ENCODE measurements around the gene ELAVL1. TPM values are rescaled to one million over a fixed set of nuclear protein-coding genes. Genes with fewer than 3 reads are reported as not detected.

The ELAVL1 gene
- total RNA-seq, 1 experiment from 2014 or later: 87.2 TPM

DNA sequence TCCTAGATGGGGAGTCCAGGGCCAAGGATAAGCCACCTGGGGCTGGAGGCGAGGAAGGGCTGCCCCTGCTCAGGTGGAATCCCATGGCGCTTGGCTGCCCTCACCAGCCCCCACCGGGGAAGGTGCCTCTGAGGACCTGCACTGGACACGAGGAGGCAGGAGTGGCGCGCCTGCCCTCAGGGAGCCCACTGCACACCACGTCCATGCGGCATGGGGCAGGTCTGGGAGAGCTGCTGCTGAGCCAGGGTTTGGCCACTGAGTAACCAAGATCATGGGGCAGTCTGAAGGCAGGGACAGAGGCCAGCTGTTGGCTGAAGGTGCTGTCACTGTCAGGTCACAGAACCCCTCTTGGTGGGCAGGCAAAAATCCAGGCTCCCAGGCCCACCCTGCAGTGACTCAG, 25.9 kb downstream of the ELAVL1 start:
- no peaks in the 10 kb centered on the region for H3K9me2 ChIP-seq (replicated peaks; ENCODE audit: low read length)
- no TSS peak for BruUV-seq (replicated peaks)
- no peaks in the 10 kb centered on the region for H3K9me3 ChIP-seq (ENCODE audit: low read length)
- intact Hi-C loops (cut with micrococcal nuclease): loop anchor here (2.0 kb wide), 1 partner anchor 23 kb away; no protein-coding TSS in a partner anchor
- no peak overlapping the region for H3K9ac ChIP-seq (ENCODE audit: low read length)
- H3K4me2 ChIP-seq (ENCODE audit: low read length): no peak overlapping the region
- H3K79me2 ChIP-seq (ENCODE audit: low read length): peaks cover 54% of the 10 kb centered on the region
- H3K27me3 ChIP-seq (ENCODE audit: low read length): no peaks in the 10 kb centered on the region
- ChIA-PET CTCF (no interaction called here), POLR2A (ENCODE audit: unreplicated experiment) (no interaction called here)
- no peaks in the 10 kb centered on the region for H3F3A ChIP-seq (ENCODE audit: low read length, unreplicated experiment)
- H4K20me1 ChIP-seq (ENCODE audit: low read length): peaks cover 9% of the 10 kb centered on the region; the same call in 1 of the 2 replicates
- no peak overlapping the region for H2AFZ ChIP-seq (ENCODE audit: low read length)
- no peak for DNase-seq
- no peak overlapping the region for H3K27ac ChIP-seq (ENCODE audit: low read length)
- TF ChIP-seq CTCF (conservative IDR thresholded peaks at IDR 0.05; ENCODE audit: low read depth, low read length) (no peak), EZH2phosphoT487 (IDR thresholded peaks at IDR 0.05; ENCODE audit: borderline replicate concordance, low read length) (no peak), EZH2 (IDR thresholded peaks at IDR 0.05; ENCODE audit: low read length, unreplicated experiment) (no peak)
- peaks cover 63% of the 10 kb centered on the region for H3K36me3 ChIP-seq (ENCODE audit: low read depth, low read length)
- H3K4me1 ChIP-seq (ENCODE audit: insufficient read depth, low read length): peaks cover 4% of the 10 kb centered on the region
- no peak overlapping the region for H3K4me3 ChIP-seq (ENCODE audit: low read length)
- no peak for ATAC-seq

DNA sequence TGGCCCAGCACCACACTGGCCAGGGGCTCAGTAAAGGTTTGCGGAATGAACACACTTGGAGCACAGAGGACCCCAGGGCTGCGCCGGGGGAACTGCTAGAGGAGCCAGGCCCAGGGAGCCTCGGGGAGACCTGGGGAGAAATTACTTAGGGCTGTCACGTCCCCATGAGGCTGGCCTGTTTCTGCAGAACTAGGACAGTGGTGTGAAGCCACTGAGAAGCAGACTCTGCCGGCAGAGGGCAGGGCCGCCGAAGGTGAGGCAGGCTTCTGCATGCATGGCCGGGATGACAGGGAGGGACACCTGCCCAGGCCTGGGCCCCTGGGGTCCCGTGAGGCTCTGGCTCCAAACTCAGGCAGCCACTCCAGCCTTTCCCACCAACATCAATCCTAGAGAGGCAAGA, 26.4 kb downstream of the ELAVL1 start:
- no peaks in the 10 kb centered on the region for H3K9me2 ChIP-seq (replicated peaks; ENCODE audit: low read length)
- ATAC-seq (peak; percentile 58), DNase-seq (no peak)
- POLR2A ChIA-PET (ENCODE audit: unreplicated experiment): no interaction called here
- BruUV-seq (replicated peaks): no TSS peak
- H3K36me3 ChIP-seq (ENCODE audit: low read depth, low read length): peaks cover 63% of the 10 kb centered on the region
- H3K4me2 ChIP-seq (ENCODE audit: low read length): no peak overlapping the region
- H3K27ac ChIP-seq (ENCODE audit: low read length): no peak overlapping the region
- intact Hi-C loops (cut with micrococcal nuclease): loop anchor here (2.0 kb wide), 1 partner anchor 24 kb away; no protein-coding TSS in a partner anchor
- no peaks in the 10 kb centered on the region for H3K4me1 ChIP-seq (ENCODE audit: insufficient read depth, low read length)
- H3F3A ChIP-seq (ENCODE audit: low read length, unreplicated experiment): no peaks in the 10 kb centered on the region
- H4K20me1 ChIP-seq (ENCODE audit: low read length): peaks cover 4% of the 10 kb centered on the region; the same call in 1 of the 2 replicates
- no peaks in the 10 kb centered on the region for H3K27me3 ChIP-seq (ENCODE audit: low read length)
- no peak overlapping the region for H3K9ac ChIP-seq (ENCODE audit: low read length)
- TF ChIP-seq EZH2phosphoT487 (IDR thresholded peaks at IDR 0.05; ENCODE audit: borderline replicate concordance, low read length): no peak
- no peak for TF ChIP-seq CTCF (conservative IDR thresholded peaks at IDR 0.05; ENCODE audit: low read depth, low read length)
- no peak for TF ChIP-seq EZH2 (IDR thresholded peaks at IDR 0.05; ENCODE audit: low read length, unreplicated experiment)
- peaks cover 48% of the 10 kb centered on the region for H3K79me2 ChIP-seq (ENCODE audit: low read length)
- no peaks in the 10 kb centered on the region for H3K9me3 ChIP-seq (ENCODE audit: low read length)
- CTCF ChIA-PET: interaction anchor here (0.7 kb wide), 1 partner anchor 23 kb away, joined by 3 read pairs; no protein-coding TSS in a partner anchor
- H3K4me3 ChIP-seq (ENCODE audit: low read length): no peak overlapping the region
- no peak overlapping the region for H2AFZ ChIP-seq (ENCODE audit: low read length)

DNA sequence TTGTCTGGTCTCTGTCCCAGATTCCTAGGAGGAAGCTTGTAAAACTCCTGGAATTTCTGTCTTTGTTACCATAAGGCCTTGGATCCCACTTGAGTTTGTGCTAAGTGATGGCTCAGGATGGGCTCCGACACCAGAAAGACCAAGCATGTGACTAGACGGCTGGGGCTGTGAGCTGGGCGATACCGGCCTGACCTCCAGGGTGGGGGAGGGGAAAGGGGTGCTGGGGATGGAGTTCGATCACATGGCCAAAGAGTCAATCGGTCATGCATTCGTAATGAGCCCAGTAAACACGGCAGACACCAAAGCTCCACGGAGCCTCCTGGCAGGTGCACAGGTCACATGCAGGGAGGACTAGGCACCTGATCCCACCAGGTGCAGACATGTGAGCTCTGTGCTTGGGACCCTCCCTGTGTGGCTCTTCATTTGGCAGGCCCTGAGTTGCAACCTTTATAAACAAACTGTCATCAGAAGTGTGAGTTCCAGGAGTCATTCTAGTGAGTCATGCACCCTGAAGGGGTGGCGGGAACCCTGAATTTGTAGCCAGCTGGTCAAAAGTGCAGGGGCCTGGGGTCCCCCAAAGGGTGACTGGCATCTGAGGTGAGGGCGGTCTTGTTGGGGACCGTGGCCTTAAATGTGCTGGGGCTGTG, 27.1 kb downstream of the ELAVL1 start:
- Histone ChIP-seq H3K9ac (ENCODE audit: low read length) (no peak overlapping the region), H4K20me1 (ENCODE audit: low read length) (no peaks in the 10 kb centered on the region), H3K4me1 (ENCODE audit: insufficient read depth, low read length) (no peaks in the 10 kb centered on the region), H3K4me3 (ENCODE audit: low read length) (no peak overlapping the region), H3F3A (ENCODE audit: low read length, unreplicated experiment) (no peaks in the 10 kb centered on the region), H3K9me3 (ENCODE audit: low read length) (no peaks in the 10 kb centered on the region), H3K27ac (ENCODE audit: low read length) (no peak overlapping the region), H3K9me2 (replicated peaks; ENCODE audit: low read length) (no peaks in the 10 kb centered on the region), H3K27me3 (ENCODE audit: low read length) (no peaks in the 10 kb centered on the region), H2AFZ (ENCODE audit: low read length) (no peak overlapping the region), H3K36me3 (ENCODE audit: low read depth, low read length) (peaks cover 64% of the 10 kb centered on the region), H3K79me2 (ENCODE audit: low read length) (peaks cover 41% of the 10 kb centered on the region), H3K4me2 (ENCODE audit: low read length) (no peak overlapping the region)
- TSS peak; percentile 3 for BruUV-seq (replicated peaks)
- TF ChIP-seq EZH2phosphoT487 (IDR thresholded peaks at IDR 0.05; ENCODE audit: borderline replicate concordance, low read length) (no peak), EZH2 (IDR thresholded peaks at IDR 0.05; ENCODE audit: low read length, unreplicated experiment) (no peak), CTCF (conservative IDR thresholded peaks at IDR 0.05; ENCODE audit: low read depth, low read length) (no peak)
- CTCF ChIA-PET: interaction anchor here (0.7 kb wide), 1 partner anchor 24 kb away, joined by 3 read pairs; no protein-coding TSS in a partner anchor
- ATAC-seq (peak; percentile 34), DNase-seq (peak; percentile 15)
- POLR2A ChIA-PET (ENCODE audit: unreplicated experiment): no interaction called here
- intact Hi-C loops (cut with micrococcal nuclease): loop anchor here (2.0 kb wide), 1 partner anchor 24 kb away; no protein-coding TSS in a partner anchor
